ENCODE measurements around the gene SORBS1.
"Not testable (repeated sequence)": the region's sequence is repeated elsewhere in the genome, so short reads cannot be mapped to it uniquely, and the experiment has no call there.

Gene SORBS1

GRCh38 chr10:95493862-95494261 lies 67.3 kb downstream of the SORBS1 start:
- no peak for DNase-seq

GRCh38 chr10:95487994-95488393 lies 73.2 kb downstream of the SORBS1 start:
- DNase-seq, result no peak

- DNase-seq, result no peak
These were observed 75.9 kb downstream of the SORBS1 start for GRCh38 chr10:95485056-95485844.

GRCh38 chr10:95482501-95483233 lies 78.5 kb downstream of the SORBS1 start:
- DNase-seq, result no peak

GRCh38 chr10:95480901-95481491 lies 80.2 kb downstream of the SORBS1 start:
- no peak for DNase-seq

- no peak for DNase-seq
These were observed 80.9 kb downstream of the SORBS1 start for GRCh38 chr10:95480102-95480900.

GRCh38 chr10:95478935-95479334 lies 82.2 kb downstream of the SORBS1 start:
- DNase-seq, result no peak

GRCh38 chr10:95478185-95478584 lies 83.0 kb downstream of the SORBS1 start:
- DNase-seq, result no peak

GRCh38 chr10:95477175-95477520 lies 84.0 kb downstream of the SORBS1 start:
- DNase-seq, result peak in 1 of 51 donors; percentile 38

- DNase-seq, result peak in 2 of 51 donors; percentile 44 to 77
These were observed 84.5 kb downstream of the SORBS1 start for GRCh38 chr10:95476469-95477174.

- DNase-seq, result peak in 2 of 51 donors; percentile 20 to 77
These were observed 85.2 kb downstream of the SORBS1 start for GRCh38 chr10:95475827-95476468.

GRCh38 chr10:95475003-95475383 lies 86.2 kb downstream of the SORBS1 start:
- peak in 2 of 51 donors; percentile 25 to 34 for DNase-seq

GRCh38 chr10:95474228-95475002 lies 86.8 kb downstream of the SORBS1 start:
- no peak for DNase-seq

- no peak for DNase-seq
These were observed 88.7 kb downstream of the SORBS1 start for GRCh38 chr10:95472304-95473088.

GRCh38 chr10:95469676-95470075 lies 91.5 kb downstream of the SORBS1 start:
- DNase-seq, result no peak

GRCh38 chr10:95469251-95469650 lies 91.9 kb downstream of the SORBS1 start:
- DNase-seq, result no peak

- not testable (repeated sequence) for DNase-seq
These were observed 93.5 kb downstream of the SORBS1 start for GRCh38 chr10:95467642-95468041.

- no peak for DNase-seq
These were observed 94.0 kb downstream of the SORBS1 start for GRCh38 chr10:95467162-95467599.

GRCh38 chr10:95466436-95466835 lies 94.7 kb downstream of the SORBS1 start:
- DNase-seq, result no peak
